22Rv1 (cell line): ENCODE measurements around the gene SFXN1.

Source experiments
- ZFX ChIP-seq: fragments of 450-650 bp; IDR thresholded peaks from 2 replicates; pipeline ENCODE4 v1.6.1; 2017; ENCODE audit warnings: antibody characterized with exemption, borderline replicate concordance
- TF ChIP-seq, protein P1 (sequence below): fragments of 450-650 bp; IDR thresholded peaks from 2 replicates; pipeline ENCODE4 v1.5.1; 2017; ENCODE audit warnings: mild to moderate bottlenecking

- TF ChIP-seq, protein P1, sequence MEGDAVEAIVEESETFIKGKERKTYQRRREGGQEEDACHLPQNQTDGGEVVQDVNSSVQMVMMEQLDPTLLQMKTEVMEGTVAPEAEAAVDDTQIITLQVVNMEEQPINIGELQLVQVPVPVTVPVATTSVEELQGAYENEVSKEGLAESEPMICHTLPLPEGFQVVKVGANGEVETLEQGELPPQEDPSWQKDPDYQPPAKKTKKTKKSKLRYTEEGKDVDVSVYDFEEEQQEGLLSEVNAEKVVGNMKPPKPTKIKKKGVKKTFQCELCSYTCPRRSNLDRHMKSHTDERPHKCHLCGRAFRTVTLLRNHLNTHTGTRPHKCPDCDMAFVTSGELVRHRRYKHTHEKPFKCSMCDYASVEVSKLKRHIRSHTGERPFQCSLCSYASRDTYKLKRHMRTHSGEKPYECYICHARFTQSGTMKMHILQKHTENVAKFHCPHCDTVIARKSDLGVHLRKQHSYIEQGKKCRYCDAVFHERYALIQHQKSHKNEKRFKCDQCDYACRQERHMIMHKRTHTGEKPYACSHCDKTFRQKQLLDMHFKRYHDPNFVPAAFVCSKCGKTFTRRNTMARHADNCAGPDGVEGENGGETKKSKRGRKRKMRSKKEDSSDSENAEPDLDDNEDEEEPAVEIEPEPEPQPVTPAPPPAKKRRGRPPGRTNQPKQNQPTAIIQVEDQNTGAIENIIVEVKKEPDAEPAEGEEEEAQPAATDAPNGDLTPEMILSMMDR, result no peak
- TF ChIP-seq ZFX, result no peak
These were observed 23.4 kb downstream of the SFXN1 start for GRCh38 chr5:175501759-175502158.
